ENCODE data around the gene OR2T29. TPM values are rescaled to one million over a fixed set of nuclear protein-coding genes. Genes with fewer than 3 reads are reported as not detected.

Gene OR2T29
- total and polyA plus RNA-seq, 2 experiments from 2014 or later: not detected

DNA sequence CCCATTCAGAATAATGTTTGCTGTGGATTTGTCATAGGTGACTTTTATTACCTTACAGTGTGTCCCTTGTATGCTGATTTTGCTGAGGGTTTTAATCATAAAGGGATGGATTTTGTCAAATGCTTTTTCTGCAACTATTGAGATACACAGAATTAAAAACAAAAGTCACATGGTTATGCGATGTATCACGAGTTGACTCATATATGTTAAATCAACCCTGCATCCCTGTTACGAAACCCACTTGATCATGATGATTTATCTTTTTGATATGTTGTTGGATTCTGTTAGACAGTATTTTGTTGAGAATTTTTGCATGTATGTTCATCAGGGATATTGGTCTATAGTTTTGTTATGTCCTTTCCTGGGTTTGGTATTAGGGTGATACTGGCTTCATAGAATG is 22.7 kb upstream of the OR2T29 start (continued):
- TF ChIP-seq POLR2AphosphoS5 (IDR thresholded peaks at IDR 0.05; ENCODE audit: low read depth): no peak
- no peak for TF ChIP-seq JUNB (IDR thresholded peaks at IDR 0.05; ENCODE audit: unreplicated experiment)
- no peak for TF ChIP-seq ZNF114 (CRISPR knock-in tag; IDR thresholded peaks at IDR 0.05)
- no peak for TF ChIP-seq STAT1 (IDR thresholded peaks at IDR 0.05; ENCODE audit: unreplicated experiment)
- TF ChIP-seq EZH2phosphoT487 (IDR thresholded peaks at IDR 0.05; ENCODE audit: unreplicated experiment): no peak
- TF ChIP-seq EZH2 (IDR thresholded peaks at IDR 0.05; ENCODE audit: low read depth, unreplicated experiment): no peak

DNA sequence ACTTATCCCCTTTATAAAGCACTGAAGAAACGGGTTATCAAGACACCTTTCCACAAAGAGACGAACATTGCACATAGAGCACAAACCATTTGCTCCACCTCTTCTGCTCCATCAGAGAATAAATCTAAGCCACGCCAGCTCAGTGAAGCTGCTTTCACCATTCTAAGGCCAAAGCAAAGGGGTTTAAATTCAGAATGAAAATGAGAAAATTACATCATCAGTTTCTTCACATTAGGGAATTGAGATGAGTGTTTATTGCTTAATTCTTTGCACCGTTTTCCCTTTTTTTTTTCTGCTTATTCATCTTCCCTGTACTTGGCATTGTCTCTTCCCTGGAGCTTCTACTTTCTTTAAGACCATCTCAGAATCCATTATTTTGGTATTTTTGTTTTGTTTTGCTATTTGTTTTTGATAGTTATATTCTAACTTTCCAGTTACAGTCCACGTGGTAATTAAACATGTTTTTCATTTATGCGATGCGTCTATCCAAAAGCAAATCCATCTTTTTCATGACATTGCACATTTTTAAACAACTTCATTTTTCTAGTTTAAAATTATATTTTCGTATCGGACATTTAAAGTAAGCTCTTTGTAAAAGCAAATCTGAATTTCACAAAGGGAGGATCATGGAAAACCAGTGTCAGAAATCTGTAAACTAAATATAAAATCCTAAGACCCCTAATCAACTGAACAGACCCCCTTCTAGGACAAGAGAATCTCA is 13.8 kb upstream of the OR2T29 start:
- H3K4me1 ChIP-seq (ENCODE audit: insufficient read depth): no peaks in the 10 kb centered on the region
- no peak overlapping the region for H3K4me3 Mint-ChIP-seq
- no peaks in the 10 kb centered on the region for H3K79me2 ChIP-seq (replicated peaks; ENCODE audit: insufficient read depth)
- H3F3A ChIP-seq (replicated peaks; ENCODE audit: low read depth): no peaks in the 10 kb centered on the region
- no peak overlapping the region for H3K27ac ChIP-seq (ENCODE audit: low read depth)
- no peak overlapping the region for H3K27ac Mint-ChIP-seq
- peaks cover 19% of the 10 kb centered on the region for H3K36me3 Mint-ChIP-seq (ENCODE audit: low read depth)
- no peaks in the 10 kb centered on the region for H3K36me3 ChIP-seq (ENCODE audit: insufficient read depth)
- no peak overlapping the region for H2AFZ ChIP-seq
- H3K27me3 ChIP-seq (ENCODE audit: insufficient read depth): no peaks in the 10 kb centered on the region
- no peak for DNase-seq (ENCODE audit: low spot score)
- ATAC-seq: no peak
- no peaks in the 10 kb centered on the region for H4K20me1 ChIP-seq (replicated peaks; ENCODE audit: insufficient read depth)
- H3K4me2 ChIP-seq: no peak overlapping the region
- no peaks in the 10 kb centered on the region for H3K9me2 ChIP-seq (ENCODE audit: insufficient read depth)
- no peaks in the 10 kb centered on the region for H3K4me1 Mint-ChIP-seq
- no peaks in the 10 kb centered on the region for H3K27me3 Mint-ChIP-seq (ENCODE audit: insufficient read depth, low read depth, poor library complexity)
- H3K4me3 ChIP-seq: no peak overlapping the region
- H3K9me3 Mint-ChIP-seq: peaks cover 73% of the 10 kb centered on the region
- no peak for TF ChIP-seq CTCF (conservative IDR thresholded peaks at IDR 0.05; ENCODE audit: low read depth in 2 of 2)
- no peak for TF ChIP-seq EZH2phosphoT487 (IDR thresholded peaks at IDR 0.05; ENCODE audit: unreplicated experiment)
- no peak for TF ChIP-seq NANOG (IDR thresholded peaks at IDR 0.05; ENCODE audit: borderline replicate concordance)
- TF ChIP-seq CREB1 (CRISPR knock-in tag; IDR thresholded peaks at IDR 0.05; ENCODE audit: low read depth): no peak
- TF ChIP-seq JUNB (IDR thresholded peaks at IDR 0.05; ENCODE audit: unreplicated experiment): no peak
- no peak for TF ChIP-seq EZH2 (IDR thresholded peaks at IDR 0.05; ENCODE audit: low read depth, unreplicated experiment)
- TF ChIP-seq REST (IDR thresholded peaks at IDR 0.05; ENCODE audit: unreplicated experiment): no peak
- no peak for TF ChIP-seq ZNF114 (CRISPR knock-in tag; IDR thresholded peaks at IDR 0.05)
- no peak for TF ChIP-seq POLR2AphosphoS5 (IDR thresholded peaks at IDR 0.05; ENCODE audit: low read depth)
- TF ChIP-seq STAT1 (IDR thresholded peaks at IDR 0.05; ENCODE audit: unreplicated experiment): no peak
- TF ChIP-seq, protein P1, sequence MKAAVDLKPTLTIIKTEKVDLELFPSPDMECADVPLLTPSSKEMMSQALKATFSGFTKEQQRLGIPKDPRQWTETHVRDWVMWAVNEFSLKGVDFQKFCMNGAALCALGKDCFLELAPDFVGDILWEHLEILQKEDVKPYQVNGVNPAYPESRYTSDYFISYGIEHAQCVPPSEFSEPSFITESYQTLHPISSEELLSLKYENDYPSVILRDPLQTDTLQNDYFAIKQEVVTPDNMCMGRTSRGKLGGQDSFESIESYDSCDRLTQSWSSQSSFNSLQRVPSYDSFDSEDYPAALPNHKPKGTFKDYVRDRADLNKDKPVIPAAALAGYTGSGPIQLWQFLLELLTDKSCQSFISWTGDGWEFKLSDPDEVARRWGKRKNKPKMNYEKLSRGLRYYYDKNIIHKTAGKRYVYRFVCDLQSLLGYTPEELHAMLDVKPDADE (IDR thresholded peaks at IDR 0.05): no peak
- no peak for TF ChIP-seq ZNF331 (CRISPR knock-in tag; IDR thresholded peaks at IDR 0.05; ENCODE audit: low read depth)

Measured in GM23338 (cell line).